Breast epithelium (tissue), 4 donors: ENCODE measurements around the gene LILRA5. TPM values are rescaled to one million over a fixed set of nuclear protein-coding genes. Genes with fewer than 3 reads are reported as not detected.
A peak's percentile ranks its signal among the peaks of the same experiment; 100 is the strongest.
"Not testable (repeated sequence)": the region's sequence is repeated elsewhere in the genome, so short reads cannot be mapped to it uniquely, and the experiment has no call there.

ENCODE experiments used
- DNase-seq, 2 donors: peaks; one replicate each; pipeline ENCODE4 v3.0.0-alpha.2; 2019; ENCODE audit warnings: low spot score in 2 of 2
- H3K27ac ChIP-seq, 2 donors: fragments of 200-600 bp; sonication (generic) in 1 of 2; one replicate each; pipeline ENCODE4 v1.5.1; 2016 to 2019; ENCODE audit warnings: mild to moderate bottlenecking in 1 of 2
- H3K27me3 ChIP-seq, 2 donors: fragments of 200-600 bp; sonication (generic) in 1 of 2; one replicate each; pipeline versions ENCODE4 v1.5.1 to v1.6.0; 2017 to 2019; ENCODE audit warnings: control low read depth in 1 of 2, mild to moderate bottlenecking in 1 of 2
- H3K36me3 ChIP-seq: fragments of 200-600 bp; one replicate; pipeline ENCODE4 v1.5.1; 2019
- H3K4me1 ChIP-seq, 2 donors: fragments of 200-600 bp; sonication (generic); one replicate each; pipeline ENCODE4 v1.5.1; 2016 to 2019; ENCODE audit warnings: control low read depth in 1 of 2
- H3K4me3 ChIP-seq, 3 donors: fragments of 200-600 bp; sonication (generic); 1 replicate in 2 of 3; 2 replicates in 1 of 3; pipeline ENCODE4 v1.5.1; 2016 to 2019; ENCODE audit warnings: mild to moderate bottlenecking in 3 of 3, moderate library complexity in 2 of 3
- H3K9me3 ChIP-seq, 2 donors: fragments of 200-600 bp; sonication (generic) in 1 of 2; one replicate each; pipeline ENCODE4 v1.5.1; 2016 to 2019; ENCODE audit warnings: control low read depth in 1 of 2
- POLR2A ChIP-seq: fragments of 450-650 bp; IDR thresholded peaks from one replicate; pipeline ENCODE4 v1.6.1; 2016; ENCODE audit warnings: antibody characterized with exemption, mild to moderate bottlenecking, moderate library complexity
- POLR2AphosphoS5 ChIP-seq, 3 donors: sonication (generic); formaldehyde crosslinking; IDR thresholded peaks; one replicate each; pipeline ENCODE4 v1.6.1; 2017; ENCODE audit warnings: antibody characterized with exemption in 3 of 3
- intact Hi-C: fragments of 100-400 bp; cut with DNase I; formaldehyde crosslinking; loops from one replicate; pipeline ENCODE4 v1.15.1; 2023; ENCODE audit warnings: low total_unique reads
- total RNA-seq, 3 donors: library from RNA; depleted of rRNA; stranded (reverse); fragments of >200 nt; gene quantifications; one replicate each; pipeline ENCODE4 v1.1.0, GENCODE V29; 2016
- TF ChIP-seq, protein P1 (sequence below), 3 donors: fragments of 450-650 bp; IDR thresholded peaks; one replicate each; pipeline ENCODE4 v1.5.1; 2016 to 2017; ENCODE audit warnings: antibody characterized with exemption in 3 of 3, mild to moderate bottlenecking in 3 of 3, moderate library complexity in 3 of 3

The LILRA5 gene
- total RNA-seq, 3 donors from 2014 or later, result 0.98 to 2.2 (median 1.4) TPM

DNA sequence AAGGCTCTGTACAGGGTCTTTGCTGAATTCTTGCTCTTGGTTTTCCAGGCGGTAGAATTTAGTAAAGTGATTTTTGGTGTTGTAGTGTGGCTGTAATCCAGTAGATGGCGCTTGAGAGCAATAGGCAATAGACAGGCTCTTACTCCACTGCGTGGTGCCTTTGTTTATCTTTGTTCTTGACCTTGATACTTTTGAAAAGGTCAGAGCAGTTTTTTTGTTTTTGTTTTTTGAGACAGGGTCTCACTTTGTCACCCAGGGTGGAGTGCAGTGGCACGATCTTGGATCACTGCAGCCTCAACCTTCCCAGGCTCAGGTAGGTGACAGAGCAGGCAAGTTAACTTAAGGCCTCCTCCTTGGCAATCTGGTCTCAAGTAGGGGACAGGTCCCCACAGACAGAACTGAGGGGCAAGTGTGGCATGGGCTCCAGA, 12.2 kb upstream of the LILRA5 start:
- no peak for DNase-seq
- Histone ChIP-seq H3K4me3 (no peak overlapping the region), H3K36me3 (no peaks in the 10 kb centered on the region), H3K9me3 (peaks cover 0 to 3% of the 10 kb centered on the region in 2 donors), H3K27me3 (peaks cover 0 to 18% of the 10 kb centered on the region in 2 donors), H3K4me1 (no peaks in the 10 kb centered on the region), H3K27ac (no peak overlapping the region)
- intact Hi-C loops, result no loop called here
- TF ChIP-seq, protein P1, sequence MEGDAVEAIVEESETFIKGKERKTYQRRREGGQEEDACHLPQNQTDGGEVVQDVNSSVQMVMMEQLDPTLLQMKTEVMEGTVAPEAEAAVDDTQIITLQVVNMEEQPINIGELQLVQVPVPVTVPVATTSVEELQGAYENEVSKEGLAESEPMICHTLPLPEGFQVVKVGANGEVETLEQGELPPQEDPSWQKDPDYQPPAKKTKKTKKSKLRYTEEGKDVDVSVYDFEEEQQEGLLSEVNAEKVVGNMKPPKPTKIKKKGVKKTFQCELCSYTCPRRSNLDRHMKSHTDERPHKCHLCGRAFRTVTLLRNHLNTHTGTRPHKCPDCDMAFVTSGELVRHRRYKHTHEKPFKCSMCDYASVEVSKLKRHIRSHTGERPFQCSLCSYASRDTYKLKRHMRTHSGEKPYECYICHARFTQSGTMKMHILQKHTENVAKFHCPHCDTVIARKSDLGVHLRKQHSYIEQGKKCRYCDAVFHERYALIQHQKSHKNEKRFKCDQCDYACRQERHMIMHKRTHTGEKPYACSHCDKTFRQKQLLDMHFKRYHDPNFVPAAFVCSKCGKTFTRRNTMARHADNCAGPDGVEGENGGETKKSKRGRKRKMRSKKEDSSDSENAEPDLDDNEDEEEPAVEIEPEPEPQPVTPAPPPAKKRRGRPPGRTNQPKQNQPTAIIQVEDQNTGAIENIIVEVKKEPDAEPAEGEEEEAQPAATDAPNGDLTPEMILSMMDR (IDR thresholded peaks at IDR 0.05), result peak; percentile 30 to 61 (median 60)
- TF ChIP-seq POLR2A, result no peak

DNA sequence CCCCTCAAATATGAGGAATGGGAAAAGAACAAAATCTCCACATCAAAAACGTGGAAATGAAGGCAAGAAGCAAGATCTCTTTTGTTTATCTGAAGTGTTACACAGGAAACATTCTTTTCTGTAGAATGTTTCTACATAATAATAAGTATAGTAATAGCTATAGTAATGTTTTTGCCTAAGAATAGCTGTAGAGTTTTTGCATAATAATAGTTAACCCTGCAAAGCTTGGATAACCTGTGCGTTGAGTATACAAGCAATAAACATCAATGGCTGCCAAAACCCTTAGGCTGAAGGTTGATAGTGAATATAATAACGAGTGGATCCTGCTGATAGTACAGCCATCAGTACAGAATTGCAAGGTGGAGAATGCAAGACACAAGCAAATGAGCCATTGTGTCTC, 11.1 kb upstream of the LILRA5 start:
- DNase-seq, result no peak
- TF ChIP-seq POLR2AphosphoS5 (IDR thresholded peaks at IDR 0.05) (no peak), POLR2A (no peak)
- TF ChIP-seq, protein P1 (IDR thresholded peaks at IDR 0.05), result no peak
- Histone ChIP-seq H3K4me3 (no peak overlapping the region), H3K4me1 (no peaks in the 10 kb centered on the region), H3K36me3 (no peaks in the 10 kb centered on the region), H3K27me3 (peaks cover 0 to 13% of the 10 kb centered on the region in 2 donors), H3K27ac (no peak overlapping the region), H3K9me3 (peaks cover 0 to 3% of the 10 kb centered on the region in 2 donors)
- intact Hi-C loops, result no loop called here

DNA sequence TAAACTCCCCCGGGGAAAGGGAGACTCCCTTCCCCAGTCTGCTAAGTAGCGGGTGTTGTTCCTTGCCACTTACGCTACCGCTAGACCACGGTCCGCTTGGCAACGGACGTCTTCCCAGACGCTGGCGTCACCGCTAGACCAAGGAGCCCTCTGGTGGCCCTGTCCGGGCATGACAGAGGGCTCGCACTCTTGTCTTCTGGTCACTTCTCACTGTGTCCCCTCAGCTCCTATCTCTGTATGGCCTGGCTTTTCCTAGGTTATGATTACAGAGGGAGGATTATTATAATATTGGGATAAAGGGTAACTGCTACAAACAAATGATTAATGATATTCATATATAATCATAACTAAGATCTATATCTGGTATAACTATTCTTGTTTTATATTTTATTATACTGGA, 10.0 kb upstream of the LILRA5 start:
- H3K4me3 ChIP-seq, H3K27ac ChIP-seq, H3K9me3 ChIP-seq, intact Hi-C loops, H3K4me1 ChIP-seq, DNase-seq, H3K36me3 ChIP-seq: not testable (repeated sequence)
- H3K27me3 ChIP-seq, result peaks cover 0 to 16% of the 10 kb centered on the region in 2 donors

DNA sequence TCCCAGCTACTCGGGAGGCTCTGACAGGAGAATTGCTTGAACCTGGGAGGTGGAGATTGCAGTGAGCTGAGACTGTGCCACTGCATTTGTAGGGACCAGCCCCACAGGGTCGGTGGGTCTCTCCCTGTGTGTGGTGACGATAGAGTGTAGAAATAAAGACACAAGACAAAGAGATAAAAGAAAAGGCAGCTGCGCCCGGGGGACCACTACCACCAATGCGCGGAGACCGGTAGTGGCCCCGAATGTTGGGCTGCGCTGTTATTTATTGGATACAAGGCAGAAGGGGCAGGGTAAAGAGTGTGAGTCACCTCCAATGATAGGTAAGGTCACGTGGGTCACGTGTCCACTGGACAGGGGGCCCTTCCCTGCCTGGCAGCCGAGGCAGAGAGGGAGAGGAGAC, 9.3 kb upstream of the LILRA5 start:
- H3K9me3 ChIP-seq, H3K4me3 ChIP-seq, DNase-seq, H3K27ac ChIP-seq, intact Hi-C loops, H3K36me3 ChIP-seq, H3K4me1 ChIP-seq: not testable (repeated sequence)
- H3K27me3 ChIP-seq, result peaks cover 0 to 22% of the 10 kb centered on the region in 2 donors

DNA sequence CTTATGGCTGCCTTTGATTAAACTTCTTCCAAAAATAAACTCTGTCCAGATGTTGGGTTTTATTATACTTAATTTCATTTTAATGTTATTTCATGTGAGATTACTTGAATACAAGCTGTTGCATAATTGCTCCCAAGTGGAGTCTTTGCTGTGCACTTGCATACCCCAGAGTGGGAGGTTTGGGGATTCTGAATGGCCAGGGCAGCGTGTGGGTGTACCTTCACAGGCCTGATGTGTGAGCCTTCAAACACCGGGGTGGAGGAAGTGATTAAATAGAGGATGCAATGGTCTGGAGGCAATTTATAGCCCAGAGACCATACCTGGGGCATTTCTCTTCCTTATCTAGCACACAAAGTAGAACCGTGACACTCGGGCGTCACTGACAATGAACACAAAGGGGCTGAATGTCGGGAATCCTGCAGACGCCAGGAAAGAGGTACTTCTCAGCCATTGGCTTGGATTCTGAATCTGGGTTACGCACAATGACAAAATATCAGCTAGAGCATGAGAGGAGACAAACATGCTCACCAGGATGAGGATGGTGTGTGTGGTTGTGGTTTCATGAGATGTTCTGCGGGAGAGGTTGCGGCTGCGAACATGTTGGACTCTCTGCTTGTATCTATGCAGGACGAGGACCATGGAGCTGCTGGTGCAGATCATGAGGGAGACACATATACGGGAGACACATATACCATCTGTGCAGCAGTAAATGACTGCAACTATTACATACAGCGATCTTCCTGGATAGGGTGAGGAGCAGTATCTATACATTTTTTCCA, 7.1 kb upstream of the LILRA5 start:
- TF ChIP-seq, protein P1 (IDR thresholded peaks at IDR 0.05), result no peak
- no peak for TF ChIP-seq POLR2A
- no peak for TF ChIP-seq POLR2AphosphoS5 (IDR thresholded peaks at IDR 0.05)
- H3K4me3 ChIP-seq, result no peak overlapping the region
- peaks cover 0 to 33% of the 10 kb centered on the region in 2 donors for H3K27me3 ChIP-seq
- intact Hi-C loops, result loop anchor here (2.0 kb wide), 1 partner anchor 41 kb away; no protein-coding TSS in a partner anchor
- no peak for DNase-seq
- H3K9me3 ChIP-seq, result peaks cover 0 to 3% of the 10 kb centered on the region in 2 donors
- H3K36me3 ChIP-seq, result no peaks in the 10 kb centered on the region
- no peaks in the 10 kb centered on the region for H3K4me1 ChIP-seq
- H3K27ac ChIP-seq, result no peak overlapping the region

DNA sequence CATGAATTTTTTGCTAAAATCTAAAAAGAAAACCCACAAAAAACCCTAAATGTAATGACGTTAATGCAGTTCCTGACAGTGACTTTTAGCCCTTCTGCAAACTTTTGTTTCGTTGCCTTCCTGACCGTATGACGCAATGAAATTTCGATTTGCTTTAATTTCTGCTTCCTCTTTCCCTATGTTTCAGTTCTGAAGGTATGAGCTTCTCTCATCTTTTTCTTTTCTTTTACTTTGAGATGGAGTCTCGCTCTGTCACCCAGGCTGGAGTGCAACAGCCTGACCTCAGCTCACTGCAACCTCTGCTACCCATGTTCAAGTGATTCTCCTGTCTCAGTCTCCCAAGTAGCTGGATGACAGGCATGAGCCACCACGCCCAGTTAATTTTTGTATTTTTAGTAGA, 6.1 kb upstream of the LILRA5 start:
- TF ChIP-seq POLR2AphosphoS5 (IDR thresholded peaks at IDR 0.05), result no peak
- Histone ChIP-seq H3K4me1 (no peaks in the 10 kb centered on the region), H3K27ac (no peak overlapping the region), H3K36me3 (no peaks in the 10 kb centered on the region), H3K4me3 (no peak overlapping the region), H3K27me3 (peaks cover 0 to 34% of the 10 kb centered on the region in 2 donors), H3K9me3 (peaks cover 0 to 3% of the 10 kb centered on the region in 2 donors)
- DNase-seq, result no peak
- intact Hi-C loops, result no loop called here
